ENCODE results near the gene RCSD1. TPM values are rescaled to one million over a fixed set of nuclear protein-coding genes. Genes with fewer than 3 reads are reported as not detected.

The RCSD1 gene
- total and polyA plus RNA-seq, 2 of the 4 experiments (the other 2 are of a cell fraction) = 0.03 TPM; not detected in 1

DNA sequence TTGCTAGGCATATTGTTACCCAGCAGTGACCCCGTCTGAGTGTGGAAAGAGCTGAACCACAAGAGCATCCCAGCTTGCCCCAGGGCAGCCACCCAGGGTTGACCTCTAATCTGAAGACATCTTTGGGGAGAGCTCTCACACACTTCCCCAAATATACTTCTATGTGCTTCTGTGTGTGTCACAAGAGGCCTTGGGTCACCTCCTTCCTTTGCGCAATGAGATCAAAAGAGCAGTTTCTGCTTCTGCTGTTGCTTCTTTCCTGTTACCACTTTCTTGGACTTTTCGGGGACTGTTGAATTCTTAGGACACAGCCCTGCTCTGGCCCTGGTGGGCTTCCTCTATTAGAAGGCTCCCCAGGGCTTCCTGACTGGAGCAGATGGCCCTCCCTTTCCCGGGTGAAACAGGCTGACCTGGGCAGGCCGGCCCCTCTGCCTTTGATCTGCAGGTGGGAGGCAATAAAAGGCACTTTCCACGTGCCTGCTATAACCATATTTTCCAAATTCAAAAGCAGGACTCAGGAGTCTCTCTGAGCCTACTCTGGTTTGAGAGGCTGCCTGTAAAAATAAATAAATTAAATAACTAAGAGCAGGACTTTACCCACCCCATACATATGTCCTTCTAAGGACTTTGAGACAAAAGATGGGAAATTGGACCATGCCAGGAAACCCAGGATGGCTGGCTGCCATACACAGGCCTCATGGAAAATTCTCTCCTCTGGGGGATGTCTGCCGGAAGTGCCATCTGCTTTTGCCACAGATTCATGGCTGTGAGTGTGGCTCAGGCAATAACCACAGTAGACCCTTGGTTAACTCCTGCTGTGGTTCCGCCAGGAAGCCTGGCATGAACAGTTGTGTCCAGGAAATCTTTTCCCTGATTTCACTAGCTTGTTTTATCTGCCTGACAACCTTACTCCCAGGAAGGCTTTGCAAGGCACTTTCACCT is 28.3 kb upstream of the RCSD1 start (continued):
- no peak for TF ChIP-seq MAZ (IDR thresholded peaks at IDR 0.05; ENCODE audit: borderline replicate concordance, low read depth, low read length)
- TF ChIP-seq POLR2A (IDR thresholded peaks at IDR 0.05; ENCODE audit: low read depth, low read length) = no peak

DNA sequence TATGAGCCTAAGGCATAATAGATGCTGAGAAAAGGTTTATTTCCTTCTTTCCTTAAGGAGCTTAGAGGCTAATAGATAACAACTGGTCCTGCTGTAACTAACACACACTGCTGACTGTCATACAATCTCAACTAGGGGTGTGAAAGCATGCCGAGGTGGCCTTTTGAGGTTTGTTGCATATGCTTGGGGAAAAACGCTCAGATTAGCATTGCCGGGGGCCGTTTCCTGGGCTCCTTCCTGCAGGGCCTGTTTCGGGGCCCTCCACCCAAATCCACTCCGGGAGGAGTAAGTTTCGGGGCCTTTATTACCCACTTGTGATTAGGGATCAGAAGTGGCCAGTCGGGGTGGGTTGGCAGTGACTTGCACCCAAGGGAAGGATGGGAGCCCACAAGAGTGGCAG is 27.2 kb upstream of the RCSD1 start:
- WGBS, 2 experiments (ENCODE audit: extremely low coverage in 2 of 2, insufficient read length in 1 of 2) = 61% methylated on average over 3 of the region's 8 CpGs; no CpG with 5 or more reads in 1 of the 2 experiments
- Histone ChIP-seq H3K9me1 (ENCODE audit: insufficient read depth, low read length) (no peaks in the 10 kb centered on the region), H2BK15ac (ENCODE audit: low read depth, low read length) (no peak overlapping the region), H4K91ac (ENCODE audit: insufficient read depth, low read depth, low read length) (no peak overlapping the region), H3K4me2 (ENCODE audit: low read depth, low read length) (no peak overlapping the region), H2AK9ac (replicated peaks; ENCODE audit: low read depth, low read length, poor library complexity) (no peak overlapping the region), H3K9ac (ENCODE audit: low read depth, low read length) (no peak overlapping the region), H4K20me1 (ENCODE audit: insufficient read depth, low read length) (no peaks in the 10 kb centered on the region), H3K18ac (ENCODE audit: low read depth, low read length) (no peak overlapping the region), H3K4ac (ENCODE audit: low read depth, low read length) (no peak overlapping the region), H3K56ac (ENCODE audit: extremely low read depth, insufficient read depth, low read length) (no peak overlapping the region), H3K9me3 (ENCODE audit: control insufficient read depth, insufficient read depth, low read length) (no peaks in the 10 kb centered on the region), H3K23ac (ENCODE audit: low read depth, low read length) (no peak overlapping the region), H4K5ac (ENCODE audit: low read depth, low read length) (no peak overlapping the region), H3K79me1 (ENCODE audit: low read depth in 1 of 2, low read length in 2 of 2) (no peaks in the 10 kb centered on the region), H3K27ac (ENCODE audit: insufficient read depth, low read length) (no peak overlapping the region), H2BK20ac (ENCODE audit: low read depth, low read length) (no peak overlapping the region), H2BK5ac (ENCODE audit: low read depth, low read length, poor library complexity, severe bottlenecking) (no peak overlapping the region), H3K36me3 (ENCODE audit: control insufficient read depth, insufficient read depth, low read length) (no peaks in the 10 kb centered on the region), H2AFZ (replicated peaks; ENCODE audit: low read length, poor library complexity) (no peak overlapping the region), H4K8ac (ENCODE audit: low read depth in 2 of 2, low read length in 2 of 2) (no peak overlapping the region), H3K27me3 (ENCODE audit: control insufficient read depth, insufficient read depth, low read length) (peaks cover 5% of the 10 kb centered on the region; the same call in 1 of the 2 replicates), H2AK5ac (ENCODE audit: low read depth, low read length) (no peak overlapping the region), H2BK120ac (ENCODE audit: low read depth, low read length) (no peak overlapping the region), H3K4me3 (ENCODE audit: insufficient read depth, low read depth, low read length) (no peak overlapping the region), H3K14ac (replicated peaks; ENCODE audit: low read depth, low read length) (no peak overlapping the region), H3K4me1 (ENCODE audit: control insufficient read depth, insufficient read depth, low read length) (no peaks in the 10 kb centered on the region)
- ATAC-seq (ENCODE audit: low read depth) (no peak), DNase-seq (no peak)
- intact Hi-C loops (cut with micrococcal nuclease) (loop anchor here (10.0 kb wide), 1 partner anchor 202 kb away; no protein-coding TSS in a partner anchor), dilution Hi-C loops (cut with HindIII; ENCODE audit: low sequenced_read_pairs, unreplicated experiment) (no loop called here), in situ Hi-C loops (cut with MboI; ENCODE audit: low sequenced_read_pairs) (no loop called here)
- BruUV-seq (replicated peaks) = no TSS peak
- POLR2A ChIA-PET (ENCODE audit: unreplicated experiment) = no interaction called here
- TF ChIP-seq, protein P1, sequence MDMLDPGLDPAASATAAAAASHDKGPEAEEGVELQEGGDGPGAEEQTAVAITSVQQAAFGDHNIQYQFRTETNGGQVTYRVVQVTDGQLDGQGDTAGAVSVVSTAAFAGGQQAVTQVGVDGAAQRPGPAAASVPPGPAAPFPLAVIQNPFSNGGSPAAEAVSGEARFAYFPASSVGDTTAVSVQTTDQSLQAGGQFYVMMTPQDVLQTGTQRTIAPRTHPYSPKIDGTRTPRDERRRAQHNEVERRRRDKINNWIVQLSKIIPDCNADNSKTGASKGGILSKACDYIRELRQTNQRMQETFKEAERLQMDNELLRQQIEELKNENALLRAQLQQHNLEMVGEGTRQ (IDR thresholded peaks at IDR 0.05; ENCODE audit: low read depth, low read length) = no peak
- no peak for TF ChIP-seq MAZ (IDR thresholded peaks at IDR 0.05; ENCODE audit: borderline replicate concordance, low read depth, low read length)
- no peak for TF ChIP-seq FOS (IDR thresholded peaks at IDR 0.05; ENCODE audit: low read depth, low read length)
- no peak for TF ChIP-seq CHD1 (IDR thresholded peaks at IDR 0.05; ENCODE audit: low read depth, low read length)
- no peak for TF ChIP-seq MXI1 (IDR thresholded peaks at IDR 0.05; ENCODE audit: borderline replicate concordance, low read depth, low read length)
- no peak for TF ChIP-seq SMC3 (IDR thresholded peaks at IDR 0.05; ENCODE audit: low read depth, low read length)
- no peak for TF ChIP-seq NFE2L2 (IDR thresholded peaks at IDR 0.05; ENCODE audit: low read depth, low read length)
- TF ChIP-seq, protein P2, sequence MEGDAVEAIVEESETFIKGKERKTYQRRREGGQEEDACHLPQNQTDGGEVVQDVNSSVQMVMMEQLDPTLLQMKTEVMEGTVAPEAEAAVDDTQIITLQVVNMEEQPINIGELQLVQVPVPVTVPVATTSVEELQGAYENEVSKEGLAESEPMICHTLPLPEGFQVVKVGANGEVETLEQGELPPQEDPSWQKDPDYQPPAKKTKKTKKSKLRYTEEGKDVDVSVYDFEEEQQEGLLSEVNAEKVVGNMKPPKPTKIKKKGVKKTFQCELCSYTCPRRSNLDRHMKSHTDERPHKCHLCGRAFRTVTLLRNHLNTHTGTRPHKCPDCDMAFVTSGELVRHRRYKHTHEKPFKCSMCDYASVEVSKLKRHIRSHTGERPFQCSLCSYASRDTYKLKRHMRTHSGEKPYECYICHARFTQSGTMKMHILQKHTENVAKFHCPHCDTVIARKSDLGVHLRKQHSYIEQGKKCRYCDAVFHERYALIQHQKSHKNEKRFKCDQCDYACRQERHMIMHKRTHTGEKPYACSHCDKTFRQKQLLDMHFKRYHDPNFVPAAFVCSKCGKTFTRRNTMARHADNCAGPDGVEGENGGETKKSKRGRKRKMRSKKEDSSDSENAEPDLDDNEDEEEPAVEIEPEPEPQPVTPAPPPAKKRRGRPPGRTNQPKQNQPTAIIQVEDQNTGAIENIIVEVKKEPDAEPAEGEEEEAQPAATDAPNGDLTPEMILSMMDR (conservative IDR thresholded peaks at IDR 0.05; ENCODE audit: low read depth, low read length) = no peak
- no peak for TF ChIP-seq BHLHE40 (IDR thresholded peaks at IDR 0.05; ENCODE audit: low read depth, low read length)
- CTCF ChIA-PET = interaction anchor here (2.7 kb wide), 1 partner anchor 85 kb away, joined by 22 read pairs; no protein-coding TSS in a partner anchor

Data from IMR-90 (cell line).